Measurements from ENCODE around the gene ATF7. TPM values are rescaled to one million over a fixed set of nuclear protein-coding genes. Genes with fewer than 3 reads are reported as not detected.
A peak's percentile ranks its signal among the peaks of the same experiment; 100 is the strongest.
"Not testable (repeated sequence)": the region's sequence is repeated elsewhere in the genome, so short reads cannot be mapped to it uniquely, and the experiment has no call there.

The ATF7 gene
- total RNA-seq, 1 donor from 2014 or later, result 62.5 TPM

DNA sequence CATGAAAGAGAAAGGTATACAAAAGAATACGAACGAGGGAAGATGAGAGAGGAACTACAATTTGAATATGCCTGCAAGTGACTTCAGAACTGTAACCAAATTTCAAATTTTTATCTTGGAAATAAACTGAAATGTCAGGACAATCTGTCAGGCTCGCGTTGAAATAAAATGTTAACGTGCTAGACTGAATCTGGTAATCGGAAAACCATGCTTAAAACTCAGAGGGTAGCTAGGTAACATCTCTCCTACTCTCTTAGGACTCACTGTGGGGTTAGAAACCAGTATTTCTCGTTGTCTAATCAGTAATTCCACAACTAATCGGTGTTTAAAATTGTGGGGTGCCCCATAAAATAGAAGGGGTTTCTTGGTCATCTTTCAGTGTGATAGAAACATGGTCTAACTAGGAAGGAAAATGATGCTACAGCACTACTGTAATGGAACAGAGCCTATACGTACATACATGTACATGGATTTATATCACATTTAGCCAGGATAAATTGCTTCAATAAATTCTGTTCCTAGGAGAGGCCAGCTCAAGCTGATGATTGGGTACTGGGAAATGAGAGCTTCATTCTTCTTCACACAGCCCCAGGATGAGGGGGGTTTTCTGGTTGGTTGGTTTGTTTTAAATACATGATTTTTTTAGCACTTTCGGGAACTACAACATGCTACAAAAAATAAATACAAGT is 23.9 kb downstream of the ATF7 start:
- ATAC-seq (no peak), DNase-seq (ENCODE audit: low spot score) (no peak)
- intact Hi-C loops (cut with DNase I), result no loop called here

DNA sequence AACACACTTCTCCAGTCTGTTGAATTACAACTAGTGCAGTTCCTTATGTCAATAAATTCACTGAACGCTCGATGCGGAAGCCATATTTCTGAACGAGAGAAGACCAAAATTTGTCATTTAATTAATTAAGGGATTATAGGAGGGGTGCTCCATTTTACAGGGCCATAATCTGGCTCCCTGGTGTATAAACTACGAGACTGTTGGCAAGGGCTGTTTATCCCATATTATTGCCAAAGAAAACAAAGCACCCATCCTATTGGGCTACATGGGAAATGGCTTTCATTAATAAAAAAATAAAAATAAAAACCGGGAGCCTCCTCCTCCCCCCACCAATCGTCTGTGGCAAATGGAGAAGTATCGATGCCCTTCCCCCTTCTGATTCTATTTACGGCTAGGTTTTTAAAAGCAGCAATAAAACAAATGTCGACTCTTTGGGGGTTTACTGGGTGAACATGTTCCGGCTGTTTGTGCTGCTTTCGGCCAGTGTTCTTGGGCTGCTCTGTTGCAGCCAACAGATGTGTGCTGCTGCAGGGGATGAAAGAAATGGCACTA is 24.8 kb downstream of the ATF7 start:
- peak; percentile 58 for ATAC-seq
- intact Hi-C loops (cut with DNase I), result no loop called here
- no peak for DNase-seq (ENCODE audit: low spot score)

DNA sequence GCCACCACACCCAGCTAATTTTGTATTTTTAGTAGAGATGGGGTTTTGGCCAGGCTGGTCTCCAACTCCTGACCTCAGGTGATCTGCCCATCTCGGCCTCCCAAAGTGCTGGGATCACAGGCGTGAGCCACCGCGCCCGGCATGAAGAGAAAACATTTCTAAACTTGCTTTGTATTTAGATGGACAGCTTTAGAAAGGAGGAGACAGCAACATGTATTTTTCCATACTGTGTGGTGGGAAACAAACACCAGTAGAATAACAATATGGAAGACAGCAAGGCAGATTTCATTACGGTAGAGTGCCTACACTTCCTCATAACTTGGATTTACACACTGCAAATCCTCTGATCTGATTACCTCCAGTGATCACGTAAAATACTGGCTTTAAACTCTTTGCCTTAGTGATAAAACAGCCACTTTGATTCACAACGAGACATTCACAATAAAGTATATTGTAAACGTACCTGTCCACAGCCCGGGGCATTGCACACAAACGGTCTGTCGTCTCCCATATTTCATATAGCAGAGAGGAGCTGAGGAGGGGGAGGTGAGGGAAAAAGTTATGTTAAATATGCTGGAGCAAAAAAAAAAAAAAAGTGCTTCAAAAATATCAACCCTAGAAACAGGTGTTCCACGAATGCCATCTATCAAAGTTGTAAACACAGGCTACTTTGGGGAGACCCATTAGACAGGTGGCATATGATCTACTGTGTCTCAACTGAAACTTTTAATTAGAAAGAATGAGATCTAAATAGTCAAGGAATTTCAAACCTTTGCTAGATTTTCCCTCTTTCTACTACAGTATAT is 25.5 kb downstream of the ATF7 start:
- no peak for ATAC-seq
- no peak for DNase-seq (ENCODE audit: low spot score)
- intact Hi-C loops (cut with DNase I), result no loop called here

DNA sequence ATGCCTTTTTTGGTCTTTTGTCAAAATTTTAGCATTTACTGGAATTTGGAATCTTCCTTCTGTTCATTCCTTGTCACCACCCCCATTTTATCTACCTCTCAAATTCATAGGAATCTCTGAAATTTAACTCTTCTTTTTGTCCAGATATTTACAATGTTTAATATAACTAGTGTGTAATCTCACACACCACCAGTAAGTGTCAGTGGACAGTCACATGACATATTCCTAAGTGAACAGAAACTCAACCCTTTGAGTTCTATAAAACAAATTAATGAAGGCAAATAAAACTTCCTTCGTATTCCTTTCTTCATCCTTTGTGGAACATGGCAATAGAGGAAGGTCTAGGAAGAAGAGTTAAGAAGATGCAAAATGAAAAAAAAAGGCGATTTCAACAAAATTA is 26.6 kb downstream of the ATF7 start:
- intact Hi-C loops (cut with DNase I), result no loop called here
- DNase-seq (ENCODE audit: low spot score) (no peak), ATAC-seq (no peak)

DNA sequence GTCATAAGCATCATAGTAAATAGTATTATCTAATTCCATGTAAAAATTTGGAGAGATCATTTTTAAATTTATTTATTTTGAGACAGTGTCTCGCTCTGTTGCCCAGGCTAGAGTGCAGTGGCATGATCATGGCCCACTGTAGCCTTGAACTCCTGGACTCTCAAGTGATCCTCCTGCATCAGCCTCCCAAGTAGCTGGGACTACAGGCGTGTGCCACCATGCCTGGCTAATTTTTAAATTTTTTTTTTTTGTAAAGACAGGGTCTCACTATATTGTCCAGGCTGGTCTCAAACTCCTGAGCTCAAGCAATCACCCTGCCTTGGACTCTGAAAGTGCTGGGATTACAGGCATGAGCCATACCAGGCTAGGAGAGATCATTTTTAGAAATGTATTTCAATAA is 27.2 kb downstream of the ATF7 start:
- DNase-seq (ENCODE audit: low spot score); intact Hi-C loops (cut with DNase I); ATAC-seq: not testable (repeated sequence)

DNA sequence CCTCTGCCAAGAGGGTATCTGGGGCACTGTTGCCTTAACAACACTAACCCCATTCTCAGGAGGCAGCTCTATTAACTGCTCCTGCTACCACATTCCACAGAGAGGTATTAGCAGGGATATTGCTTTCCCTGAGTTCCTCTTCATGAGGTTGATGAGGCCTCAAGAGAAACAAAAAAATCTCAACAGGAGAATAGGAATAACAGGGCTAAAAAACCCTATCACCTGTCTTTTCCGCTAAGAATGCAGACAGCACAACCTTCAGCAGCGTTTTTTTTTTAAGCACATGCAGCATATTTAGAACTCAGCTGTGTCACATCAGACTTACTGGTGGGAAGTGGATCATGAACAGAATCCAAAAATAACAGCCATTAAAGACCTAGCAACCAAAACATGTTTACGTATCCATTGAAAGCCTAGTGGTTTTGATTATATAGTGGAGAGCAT is 29.2 kb downstream of the ATF7 start:
- ATAC-seq, result peak; percentile 88
- DNase-seq (ENCODE audit: low spot score), result no peak
- intact Hi-C loops (cut with DNase I), result no loop called here

DNA sequence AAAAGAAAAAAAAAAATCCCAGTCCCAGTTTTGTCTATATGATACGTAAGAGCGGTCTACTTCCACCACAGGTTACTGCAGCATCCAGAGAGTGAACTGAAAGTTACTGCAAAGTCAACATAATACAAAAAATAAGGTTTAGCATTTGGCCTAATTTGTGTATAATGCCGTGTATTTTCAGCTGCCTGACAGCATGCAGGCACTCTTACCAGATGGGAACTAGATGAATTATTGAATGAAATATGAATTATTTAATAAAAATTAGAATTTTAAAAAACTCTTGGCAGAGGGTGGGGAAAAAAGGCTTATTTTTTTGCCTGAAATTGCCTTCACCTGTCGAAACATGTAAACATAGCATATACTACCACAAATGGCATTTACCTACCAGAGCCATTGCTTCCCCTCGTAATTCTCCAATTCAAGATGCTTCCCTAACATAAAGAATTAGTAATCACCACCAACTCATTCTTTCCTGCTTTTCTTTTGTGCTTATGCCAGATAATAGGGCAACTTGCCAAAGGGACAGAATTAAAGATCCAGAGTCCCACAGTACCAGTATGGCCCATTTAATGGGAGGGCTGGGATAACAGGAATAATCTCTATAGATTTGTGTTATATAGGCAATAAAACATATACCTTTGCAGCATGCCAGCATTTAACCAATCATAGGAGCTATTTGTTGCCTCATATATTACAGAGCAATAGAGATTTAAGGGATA is 31.1 kb downstream of the ATF7 start:
- no peak for DNase-seq (ENCODE audit: low spot score)
- ATAC-seq, result no peak
- intact Hi-C loops (cut with DNase I), result no loop called here

DNA sequence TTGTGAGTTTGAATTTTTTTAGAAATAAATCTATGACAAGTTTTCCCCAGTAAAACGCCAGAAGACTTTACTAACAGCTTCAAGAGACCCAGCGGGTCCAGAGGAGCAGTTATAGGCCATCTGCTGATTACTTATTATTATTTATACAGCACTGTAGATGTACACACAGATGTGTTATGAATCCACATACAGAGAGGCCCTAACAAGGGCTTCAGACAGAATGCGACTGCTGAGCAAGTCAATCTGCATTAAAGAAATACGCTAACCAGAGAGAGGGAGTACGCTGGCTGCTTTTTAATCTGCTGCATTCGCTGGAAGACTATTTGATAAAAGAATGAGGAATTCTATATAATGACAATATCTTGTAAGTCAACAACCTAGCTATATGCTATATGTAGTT is 32.5 kb downstream of the ATF7 start:
- DNase-seq (ENCODE audit: low spot score) (no peak), ATAC-seq (no peak)
- intact Hi-C loops (cut with DNase I), result no loop called here

DNA sequence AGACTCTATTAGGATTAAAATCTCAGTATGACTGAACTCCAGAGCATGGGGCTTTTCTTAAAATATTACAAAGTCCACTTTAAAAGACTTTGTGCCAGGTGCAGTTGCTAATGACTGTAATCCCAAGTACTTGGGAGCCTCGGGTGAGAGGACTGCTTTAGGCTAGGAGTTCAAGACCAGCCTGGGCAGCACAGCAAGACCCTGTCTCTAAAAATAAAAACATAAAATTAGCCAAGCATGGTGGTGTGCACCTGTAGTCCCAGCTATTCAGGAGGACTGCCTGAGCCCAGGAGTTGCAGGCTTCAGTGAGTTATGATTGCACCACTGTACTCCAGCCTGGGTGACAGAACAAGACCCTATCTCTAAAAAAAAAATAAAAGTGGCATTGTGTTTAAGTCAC is 33.2 kb downstream of the ATF7 start:
- no peak for DNase-seq (ENCODE audit: low spot score)
- ATAC-seq, result no peak
- intact Hi-C loops (cut with DNase I), result no loop called here

DNA sequence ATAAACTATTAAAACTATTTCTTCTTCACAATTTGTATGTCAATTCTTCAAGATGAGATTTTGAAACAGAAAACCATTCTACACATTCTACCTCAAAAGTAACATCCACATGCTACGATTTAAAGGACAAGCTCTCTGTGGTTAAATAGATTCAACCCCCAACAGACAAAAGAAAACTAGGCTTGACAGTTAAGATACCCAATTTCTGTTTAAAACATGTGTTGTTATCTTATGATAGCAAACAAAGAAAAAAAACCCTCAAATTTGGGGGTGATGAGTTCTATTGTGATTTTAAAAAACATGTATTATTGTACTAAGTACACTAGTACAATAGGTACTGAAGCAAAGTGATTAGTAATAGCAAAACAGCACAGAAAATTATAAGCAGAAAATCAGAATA is 33.8 kb downstream of the ATF7 start:
- intact Hi-C loops (cut with DNase I), result no loop called here
- ATAC-seq (no peak), DNase-seq (ENCODE audit: low spot score) (no peak)

DNA sequence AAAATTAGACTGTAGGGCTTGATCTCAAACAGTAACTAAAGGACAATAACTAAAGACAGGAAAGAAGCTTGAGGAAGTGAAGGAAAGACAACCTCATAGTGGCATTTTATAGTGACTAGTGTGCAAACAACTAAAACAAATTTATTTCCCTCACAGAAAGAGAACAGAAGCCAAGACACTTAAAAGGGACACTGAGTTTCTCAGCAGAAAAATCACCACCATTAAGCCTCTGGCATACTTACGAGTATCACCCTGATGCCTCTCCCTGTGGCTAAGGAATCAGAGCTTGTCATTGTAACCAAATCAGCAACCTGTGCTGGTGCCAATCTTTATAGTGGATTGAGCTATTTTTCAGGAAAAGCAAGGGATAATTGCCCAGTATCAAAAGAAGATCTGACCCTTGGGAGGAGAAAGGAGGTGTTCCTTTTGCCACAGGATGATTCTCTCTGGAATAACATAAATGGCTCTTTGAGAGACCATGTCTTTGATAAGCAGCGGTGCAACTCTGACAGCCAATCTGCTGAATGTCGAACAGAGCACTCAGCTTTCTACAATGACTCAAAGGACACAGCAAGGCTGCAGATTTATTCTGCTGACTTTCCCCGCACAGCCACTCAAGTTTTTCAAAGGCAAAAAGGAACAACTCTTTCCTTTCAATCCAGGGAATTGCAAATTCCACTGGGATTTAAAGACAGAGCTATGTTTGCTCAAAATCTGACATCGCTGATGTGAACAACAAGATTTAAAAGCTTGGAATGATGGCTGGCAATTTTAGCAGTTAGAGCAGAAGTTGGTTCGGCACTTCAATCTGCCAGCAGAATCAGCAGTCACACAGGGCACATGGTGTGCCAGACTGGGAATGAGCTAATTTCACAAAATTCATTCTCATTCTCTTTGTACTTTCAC is 34.6 kb downstream of the ATF7 start:
- peak; percentile 39 for ATAC-seq
- intact Hi-C loops (cut with DNase I), result no loop called here
- DNase-seq (ENCODE audit: low spot score), result no peak

DNA sequence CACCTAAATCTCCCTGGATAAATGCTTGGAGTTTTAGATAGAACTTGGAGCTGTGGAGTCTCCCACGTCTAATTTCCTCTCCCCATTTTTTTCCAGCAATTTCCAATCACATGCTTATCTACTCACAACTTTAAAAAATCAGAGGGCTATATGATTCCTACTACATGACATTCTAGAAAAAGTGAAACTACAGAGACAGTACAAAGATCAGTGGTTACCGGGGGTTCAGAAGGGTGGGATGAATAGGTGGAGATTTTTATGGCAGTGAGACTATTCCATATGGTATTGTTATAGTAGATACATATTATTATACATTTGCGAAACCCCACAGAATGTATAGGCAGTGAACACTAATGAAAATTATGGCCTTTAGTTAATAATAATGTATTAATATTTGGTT is 35.5 kb downstream of the ATF7 start:
- intact Hi-C loops (cut with DNase I), result no loop called here
- ATAC-seq (no peak), DNase-seq (ENCODE audit: low spot score) (no peak)

DNA sequence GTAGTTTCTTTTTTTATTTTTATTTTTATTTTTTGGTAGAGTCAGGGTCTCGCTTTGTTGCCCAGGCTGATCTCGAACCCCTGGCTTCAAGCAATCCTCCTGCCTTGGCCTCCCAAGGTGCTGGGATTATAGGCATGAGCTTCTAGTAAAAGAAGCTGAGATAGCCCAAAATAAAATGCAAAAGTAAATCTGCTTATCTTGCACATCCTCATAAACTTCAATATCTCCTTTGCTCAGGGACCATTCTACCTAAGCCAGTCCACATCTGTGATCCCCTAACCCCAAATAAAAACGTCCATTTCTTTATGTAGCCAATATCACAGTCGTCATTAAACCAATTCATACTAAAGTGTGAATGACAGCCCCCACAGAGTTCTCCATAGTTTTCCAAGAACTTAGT is 36.3 kb downstream of the ATF7 start:
- DNase-seq (ENCODE audit: low spot score), result no peak

DNA sequence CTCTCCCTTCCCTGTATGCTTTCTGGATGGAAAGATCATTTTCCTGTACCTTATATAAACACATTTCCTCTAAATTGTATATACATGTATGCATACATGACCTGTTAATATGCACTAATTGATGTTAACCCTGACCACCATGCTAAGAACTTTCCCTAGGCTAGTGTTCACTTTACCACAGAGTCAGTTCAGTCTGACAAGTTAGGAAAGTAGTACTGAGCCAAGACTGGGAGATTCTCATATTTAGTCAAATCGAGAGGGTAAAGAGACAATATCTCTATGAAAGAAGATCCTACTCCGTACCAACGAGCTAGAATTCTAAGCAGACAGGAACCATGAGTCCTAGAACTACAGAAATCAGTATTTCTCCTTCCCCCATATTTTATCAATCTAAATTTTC is 36.8 kb downstream of the ATF7 start:
- intact Hi-C loops (cut with DNase I), result no loop called here
- DNase-seq (ENCODE audit: low spot score) (no peak), ATAC-seq (no peak)

More for the DNA sequence above, 36.3 kb downstream of the ATF7 start:
- ATAC-seq, result no peak
- intact Hi-C loops (cut with DNase I), result no loop called here

DNA sequence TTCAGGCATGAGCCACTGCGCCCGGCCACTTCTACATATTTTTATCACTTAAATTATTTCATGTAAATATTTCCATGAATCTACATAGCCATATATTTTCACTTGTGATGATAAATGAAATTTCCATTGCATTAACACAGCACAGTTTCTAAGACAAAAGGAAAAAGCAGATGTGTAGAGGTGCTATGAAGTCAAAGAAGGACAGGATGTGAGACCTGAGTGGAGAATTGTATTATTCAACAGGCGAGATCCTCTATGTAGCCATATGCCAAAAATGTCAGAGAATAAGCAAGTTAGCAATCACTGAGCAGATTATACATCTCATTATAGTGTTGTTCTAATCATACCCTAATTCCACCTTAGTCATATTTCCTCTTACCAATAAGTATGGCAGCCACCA is 38.1 kb downstream of the ATF7 start:
- intact Hi-C loops (cut with DNase I), result no loop called here
- ATAC-seq (no peak), DNase-seq (ENCODE audit: low spot score) (no peak)

DNA sequence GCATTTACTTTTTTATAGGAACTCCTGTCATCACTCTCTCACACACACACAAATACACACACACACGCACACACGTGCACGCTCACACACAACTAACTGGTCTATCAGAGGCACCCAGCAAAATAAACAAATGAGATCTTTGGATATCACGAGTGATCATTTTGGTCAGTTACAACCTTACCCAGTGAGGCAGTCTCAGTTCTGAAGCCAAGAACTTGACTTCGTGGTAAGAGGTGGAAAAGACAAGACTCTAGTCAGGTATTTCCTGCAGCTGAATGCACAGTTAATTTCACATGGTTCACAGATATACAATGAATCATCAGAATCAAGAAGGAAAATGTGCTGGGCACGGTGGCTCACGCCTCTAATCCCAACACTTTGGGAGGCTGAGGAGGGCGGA is 39.4 kb downstream of the ATF7 start:
- ATAC-seq, result no peak

DNA sequence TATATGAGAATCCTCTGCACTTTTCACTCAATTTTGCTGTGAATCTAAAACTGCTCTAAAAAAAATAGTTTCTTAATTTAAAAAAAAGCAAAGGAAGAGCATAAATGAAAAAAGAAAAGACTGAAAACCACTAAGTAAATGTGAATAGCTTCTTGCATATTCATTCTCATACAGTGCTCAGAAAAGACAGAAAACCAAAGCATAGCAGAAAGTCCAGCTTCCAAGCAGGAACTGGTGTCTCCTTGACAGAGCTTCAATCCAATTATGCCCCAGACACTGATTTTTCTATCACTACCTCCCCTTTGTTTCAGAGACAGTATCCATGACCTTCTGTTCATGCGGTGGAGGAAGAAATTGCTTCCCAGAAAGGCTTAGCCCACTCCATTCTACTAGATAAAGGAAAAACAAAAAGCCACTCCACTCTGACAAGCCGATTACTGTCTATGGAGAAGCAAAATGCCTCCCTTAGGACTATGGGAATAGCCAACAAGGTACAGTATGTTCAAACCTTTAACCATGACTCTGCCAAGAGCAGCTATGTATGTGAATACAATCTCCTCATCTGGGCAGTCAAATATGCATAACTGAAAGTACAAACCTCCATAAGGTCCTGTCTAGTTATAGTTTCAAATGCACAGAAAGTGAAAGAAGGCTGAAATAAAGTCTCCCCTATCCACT is 40.6 kb downstream of the ATF7 start:
- no peak for DNase-seq (ENCODE audit: low spot score)
- intact Hi-C loops (cut with DNase I), result no loop called here
- ATAC-seq, result peak; percentile 38

More for the DNA sequence above, 39.4 kb downstream of the ATF7 start:
- intact Hi-C loops (cut with DNase I), result no loop called here
- DNase-seq (ENCODE audit: low spot score), result no peak

DNA sequence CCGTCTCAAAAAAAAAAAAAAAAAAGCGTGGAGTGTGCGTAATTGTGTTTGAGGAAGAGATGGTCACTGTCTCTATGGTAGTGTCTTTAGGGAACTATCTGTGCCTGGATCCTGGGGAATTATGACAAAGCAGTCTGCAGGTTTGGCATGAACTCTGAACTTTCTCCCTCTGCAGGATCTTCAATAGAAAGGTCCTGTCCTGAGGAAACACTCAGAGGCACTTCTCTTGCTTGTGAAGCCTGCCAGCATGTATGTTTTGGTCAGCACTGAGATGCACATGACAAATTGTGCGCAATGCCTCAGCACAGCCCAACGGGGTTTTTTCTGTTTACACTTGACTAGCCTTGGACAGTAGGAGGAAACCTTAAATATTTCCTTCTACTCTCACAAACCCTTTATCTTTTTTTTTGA is 46.6 kb downstream of the ATF7 start:
- ATAC-seq (no peak), DNase-seq (ENCODE audit: low spot score) (no peak)
- intact Hi-C loops (cut with DNase I), result no loop called here
